Activated CD8-positive, alpha-beta memory T cell treated with anti-CD3 and anti-CD28 coated beads for 48 hours (primary cell): ENCODE results near the gene SLMAP.
"Not testable (repeated sequence)": the region's sequence is repeated elsewhere in the genome, so short reads cannot be mapped to it uniquely, and the experiment has no call there.

Experiments used
- DNase-seq, 3 experiments: peaks; one replicate each; pipeline ENCODE4 v3.0.0-alpha.2; 2020; ENCODE audit warnings: low read depth in 2 of 3, low spot score in 2 of 3

The SLMAP gene

GRCh38 chr3:57793737-57794187 lies 37.7 kb downstream of the SLMAP start:
- no peak for DNase-seq

GRCh38 chr3:57794501-57794900 lies 38.4 kb downstream of the SLMAP start:
- no peak for DNase-seq

- DNase-seq = no peak
Measured at GRCh38 chr3:57794951-57795350, 38.8 kb downstream of the SLMAP start.

GRCh38 chr3:57796261-57796660 lies 40.2 kb downstream of the SLMAP start:
- DNase-seq = no peak

- DNase-seq = no peak
Measured at GRCh38 chr3:57797701-57798487, 41.8 kb downstream of the SLMAP start.

GRCh38 chr3:57803647-57804081 lies 47.6 kb downstream of the SLMAP start:
- DNase-seq = no peak

- no peak for DNase-seq
Measured at GRCh38 chr3:57805266-57805665, 49.2 kb downstream of the SLMAP start.

GRCh38 chr3:57805674-57806073 lies 49.6 kb downstream of the SLMAP start:
- DNase-seq = no peak

- not testable (repeated sequence) for DNase-seq
Measured at GRCh38 chr3:57806195-57806594, 50.1 kb downstream of the SLMAP start.

GRCh38 chr3:57808961-57809608 lies 53.0 kb downstream of the SLMAP start:
- no peak for DNase-seq

GRCh38 chr3:57809609-57809968 lies 53.5 kb downstream of the SLMAP start:
- no peak for DNase-seq

GRCh38 chr3:57810048-57810447 lies 53.9 kb downstream of the SLMAP start:
- no peak for DNase-seq

- no peak for DNase-seq
Measured at GRCh38 chr3:57810471-57811137, 54.5 kb downstream of the SLMAP start.

- DNase-seq = no peak
Measured at GRCh38 chr3:57815036-57815435, 58.9 kb downstream of the SLMAP start.

- DNase-seq = no peak
Measured at GRCh38 chr3:57816471-57817095, 60.5 kb downstream of the SLMAP start.

- no peak for DNase-seq
Measured at GRCh38 chr3:57818772-57819171, 62.7 kb downstream of the SLMAP start.

GRCh38 chr3:57820479-57820878 lies 64.4 kb downstream of the SLMAP start:
- DNase-seq = no peak

GRCh38 chr3:57821765-57822164 lies 65.7 kb downstream of the SLMAP start:
- DNase-seq = no peak

- DNase-seq = no peak
Measured at GRCh38 chr3:57822686-57823085, 66.6 kb downstream of the SLMAP start.

GRCh38 chr3:57825116-57825515 lies 69.0 kb downstream of the SLMAP start:
- no peak for DNase-seq

- no peak for DNase-seq
Measured at GRCh38 chr3:57826245-57826951, 70.3 kb downstream of the SLMAP start.
